H1 (cell line): ENCODE measurements around the gene IGSF5. TPM values are rescaled to one million over a fixed set of nuclear protein-coding genes. Genes with fewer than 3 reads are reported as not detected.

Experiments used
- CTCF ChIA-PET: fragments of 300-600 bp; sonication (Branson Sonifier 250); formaldehyde crosslinking; loops from one replicate; lab custom pipeline; 2021; ENCODE audit not compliant: partially characterized antibody; lab: Charles Lee
- POLR2A ChIA-PET: fragments of 300-600 bp; sonication (Branson Sonifier 250); formaldehyde crosslinking; loops from one replicate; lab custom pipeline; 2021; ENCODE audit warnings: inconsistent platforms; ENCODE audit not compliant: partially characterized antibody; lab: Charles Lee
- DNase-seq, 2 experiments: peaks; one replicate each; pipeline versions ENCODE4 v3.0.0 to v3.0.0-alpha.2; 2010 to 2022; ENCODE audit warnings: low spot score in 2 of 2, low read depth in 1 of 2, mixed read lengths in 1 of 2
- FAIRE-seq: peaks from 2 replicates; lab custom pipeline; 2011; peaks lifted over from hg19 to GRCh38; lab: Jason Lieb, UNC
- H2AFZ ChIP-seq: 2 replicates; pipeline ENCODE4 v1.8.1; 2012; ENCODE audit warnings: low read length, inconsistent platforms
- H2AK5ac ChIP-seq: 2 replicates; pipeline ENCODE4 v1.6.1; 2013; ENCODE audit warnings: low read depth, low read length
- H2BK120ac ChIP-seq: replicated peaks from 2 replicates; pipeline ENCODE3; 2013; ENCODE audit warnings: low read depth, low read length, inconsistent platforms
- H2BK12ac ChIP-seq: 2 replicates; pipeline ENCODE4 v1.6.1; 2013; ENCODE audit warnings: low read depth, low read length
- H2BK15ac ChIP-seq: 2 replicates; pipeline ENCODE4 v1.6.1; 2013; ENCODE audit warnings: low read length
- H2BK20ac ChIP-seq: 2 replicates; pipeline ENCODE4 v1.6.1; 2013; ENCODE audit warnings: low read length
- H2BK5ac ChIP-seq: 2 replicates; pipeline ENCODE4 v1.6.1; 2013; ENCODE audit warnings: low read depth, low read length
- H3K14ac ChIP-seq: 2 replicates; pipeline ENCODE4 v1.6.1; 2013; ENCODE audit warnings: inconsistent platforms; ENCODE audit not compliant: insufficient read length
- H3K18ac ChIP-seq: 2 replicates; pipeline ENCODE4 v1.6.1; 2013; ENCODE audit warnings: low read length; ENCODE audit errors: extremely low read depth
- H3K23ac ChIP-seq: 2 replicates; pipeline ENCODE4 v1.6.1; 2013; ENCODE audit warnings: inconsistent platforms; ENCODE audit not compliant: insufficient read length
- H3K23me2 ChIP-seq: 2 replicates; pipeline ENCODE4 v1.6.1; 2013; ENCODE audit warnings: low read depth, low read length
- H3K27ac ChIP-seq: 2 replicates; pipeline ENCODE4 v1.6.1; 2011; ENCODE audit warnings: low read depth, low read length, inconsistent platforms
- H3K27me3 ChIP-seq, 4 experiments: replicated peaks in 1 of 4; 1 replicate in 1 of 4; 2 replicates in 3 of 4; pipeline versions ENCODE4 v1.6.1 to v1.8.1; 2011 to 2013; ENCODE audit warnings: low read length in 3 of 4, mild to moderate bottlenecking in 3 of 4, inconsistent platforms in 2 of 4, mixed read lengths in 2 of 4, moderate library complexity in 1 of 4; ENCODE audit not compliant: control insufficient read depth in 3 of 4, insufficient read depth in 3 of 4; ENCODE audit errors: extremely low read depth in 1 of 4
- H3K36me3 ChIP-seq, 4 experiments: 2 replicates each; pipeline versions ENCODE4 v1.6.1 to v1.8.1; 2011 to 2013; ENCODE audit warnings: mild to moderate bottlenecking in 4 of 4, low read length in 3 of 4, moderate library complexity in 2 of 4, control low read depth in 1 of 4, inconsistent platforms in 1 of 4; ENCODE audit not compliant: insufficient read depth in 4 of 4, control insufficient read depth in 2 of 4
- H3K4ac ChIP-seq: replicated peaks from 2 replicates; pipeline ENCODE3; 2013; ENCODE audit warnings: low read length, low read depth, mixed read lengths, inconsistent platforms; ENCODE audit not compliant: insufficient read length
- H3K4me1 ChIP-seq, 4 experiments: replicated peaks in 1 of 4; 1 replicate in 1 of 4; 2 replicates in 3 of 4; pipeline versions ENCODE4 v1.6.1 to v1.8.1; 2011 to 2013; ENCODE audit warnings: low read length in 3 of 4, inconsistent platforms in 2 of 4, mixed read lengths in 1 of 4; ENCODE audit not compliant: insufficient read depth in 4 of 4, control insufficient read depth in 3 of 4
- H3K4me2 ChIP-seq, 2 experiments: 2 replicates each; pipeline versions ENCODE4 v1.6.1 to v1.8.1; 2011 to 2013; ENCODE audit warnings: low read depth in 2 of 2, low read length in 2 of 2, control low read depth in 1 of 2, inconsistent platforms in 1 of 2, mild to moderate bottlenecking in 1 of 2; ENCODE audit not compliant: insufficient read depth in 1 of 2
- H3K4me3 ChIP-seq, 4 experiments: fragments of 200-600, 300-600 bp in 1 of 4; sonication (generic), shearing (Covaris generic), sonication (Bioruptor Twin) in 1 of 4; 2 replicates each; pipeline versions ENCODE4 v1.5.1 to v1.8.1; 2011 to 2016; ENCODE audit warnings: low read length in 4 of 4, low read depth in 3 of 4, control low read depth in 2 of 4, inconsistent platforms in 2 of 4, mild to moderate bottlenecking in 2 of 4, mixed read lengths in 1 of 4, moderate library complexity in 1 of 4; ENCODE audit not compliant: insufficient read depth in 2 of 4; ENCODE audit errors: extremely low read depth in 1 of 4
- H3K56ac ChIP-seq: replicated peaks from 2 replicates; pipeline ENCODE3; 2013; ENCODE audit warnings: low read depth, mild to moderate bottlenecking, mixed read lengths, low read length, inconsistent platforms; ENCODE audit not compliant: insufficient read length
- H3K79me1 ChIP-seq: 2 replicates; pipeline ENCODE4 v1.6.1; 2013; ENCODE audit warnings: low read depth, low read length, control low read depth
- H3K79me2 ChIP-seq, 2 experiments: 2 replicates each; pipeline versions ENCODE4 v1.6.1 to v1.8.1; 2012 to 2013; ENCODE audit warnings: low read length in 2 of 2, mild to moderate bottlenecking in 2 of 2, inconsistent platforms in 1 of 2; ENCODE audit not compliant: insufficient read depth in 2 of 2, control insufficient read depth in 1 of 2
- H3K9ac ChIP-seq, 4 experiments: replicated peaks in 1 of 4; 1 replicate in 1 of 4; 2 replicates in 3 of 4; pipeline versions ENCODE4 v1.6.1 to v1.8.1; 2011 to 2013; ENCODE audit warnings: low read depth in 3 of 4, low read length in 3 of 4, control low read depth in 2 of 4, mild to moderate bottlenecking in 2 of 4, moderate library complexity in 2 of 4, inconsistent platforms in 1 of 4; ENCODE audit errors: extremely low read depth in 1 of 4
- H3K9me3 ChIP-seq, 2 experiments: 2 replicates each; pipeline versions ENCODE4 v1.6.1 to v1.8.1; 2012 to 2013; ENCODE audit warnings: mild to moderate bottlenecking in 2 of 2, moderate library complexity in 2 of 2, control low read depth in 1 of 2, inconsistent platforms in 1 of 2, low read depth in 1 of 2, low read length in 1 of 2, mixed read lengths in 1 of 2; ENCODE audit not compliant: insufficient read depth in 2 of 2
- H4K20me1 ChIP-seq, 2 experiments: replicated peaks in 1 of 2; 2 replicates each; pipeline versions ENCODE3 to v1.8.1; 2011 to 2013; ENCODE audit warnings: inconsistent platforms in 2 of 2, low read length in 2 of 2, mild to moderate bottlenecking in 1 of 2; ENCODE audit not compliant: insufficient read depth in 2 of 2, control insufficient read depth in 1 of 2
- H4K5ac ChIP-seq: 2 replicates; pipeline ENCODE4 v1.6.1; 2013; ENCODE audit warnings: low read length, low read depth, mixed read lengths, inconsistent platforms; ENCODE audit not compliant: insufficient read length
- H4K8ac ChIP-seq: 2 replicates; pipeline ENCODE4 v1.8.0; 2013; ENCODE audit warnings: mild to moderate bottlenecking, moderate library complexity, low read length, inconsistent platforms; ENCODE audit not compliant: insufficient read depth; ENCODE audit errors: extremely low read depth
- H4K91ac ChIP-seq: replicated peaks from 2 replicates; pipeline ENCODE3; 2013; ENCODE audit warnings: low read length, mixed read lengths, inconsistent platforms; ENCODE audit not compliant: insufficient read length
- CTBP2 ChIP-seq: IDR thresholded peaks from 2 replicates; pipeline ENCODE4 v1.7.0; 2011; ENCODE audit warnings: borderline replicate concordance, mild to moderate bottlenecking, moderate library complexity, mixed read lengths, low read length; ENCODE audit not compliant: insufficient read depth, insufficient read length
- FOSL1 ChIP-seq: IDR thresholded peaks from 2 replicates; pipeline ENCODE4 v1.6.1; 2011; ENCODE audit warnings: mild to moderate bottlenecking, low read depth, low read length, moderate library complexity; ENCODE audit not compliant: insufficient read depth
- HDAC6 ChIP-seq: IDR thresholded peaks from one replicate; pipeline ENCODE4 v1.7.1; 2012; ENCODE audit warnings: low read depth, mild to moderate bottlenecking, inconsistent platforms, low read length, moderate library complexity
- RNF2 ChIP-seq: fragments of 200-900, 300-1000 bp; sonication (generic); IDR thresholded peaks from 2 replicates; pipeline ENCODE4 v1.7.1; 2016; ENCODE audit warnings: borderline replicate concordance, low read depth, mild to moderate bottlenecking, antibody characterized with exemption, low read length; ENCODE audit not compliant: poor library complexity, severe bottlenecking; ENCODE audit errors: missing control alignments
- SP4 ChIP-seq: IDR thresholded peaks from 2 replicates; pipeline ENCODE4 v1.6.1; 2012; ENCODE audit warnings: low read length, inconsistent platforms
- WGBS, 2 experiments: shearing (Covaris generic) in 1 of 2; methylation state at CpG; one replicate each; pipeline versions ENCODE4 v1.1.6 to v1.1.7; 2013 to 2015; ENCODE audit warnings: low lambda C conversion rate in 2 of 2, mixed read lengths in 2 of 2, inconsistent platforms in 1 of 2, low coverage in 1 of 2, missing lambda C conversion rate in 1 of 2; ENCODE audit not compliant: insufficient replicate concordance in 2 of 2, insufficient coverage in 1 of 2, insufficient read length in 1 of 2; ENCODE audit errors: extremely low coverage in 1 of 2, missing lambda C conversion rate in 1 of 2; 5-methylcytosine and 5-hydroxymethylcytosine counted together
- polyA plus RNA-seq, 7 experiments: library from polyadenylated mRNA; depleted of rRNA in 3 of 7; stranded (reverse) in 5 of 7; unstranded in 2 of 7; fragments of >200 nt in 5 of 7; fragments of 200-250 nt in 2 of 7; gene quantifications; 1 replicate in 5 of 7; 2 replicates in 1 of 7; 4 replicates in 1 of 7; pipeline versions ENCODE4 v1.2.1 to v1.2.3, GENCODE V29; 2011 to 2013; ENCODE audit warnings: missing spikeins in 2 of 7, mixed read lengths in 2 of 7
- total RNA-seq: library from RNA; stranded (reverse); fragmentation: NEBNext Ultra II Directional; extraction: Animal tissue kit (Norgen Biotek cat#: 25700); gene quantifications from 2 replicates; pipeline ENCODE4 v1.2.1, GENCODE V29; 2021

IGSF5 gene
- total and polyA plus RNA-seq, 2 of the 8 experiments (the other 6 are each of a cell fraction or from before 2014, with no cell fraction given): 4.4 to 5.4 TPM

- H3K4ac ChIP-seq: no peak overlapping the region
- TF ChIP-seq HDAC6 (no peak), FOSL1 (no peak), RNF2 (no peak), CTBP2 (no peak), SP4 (no peak)
- no peak for DNase-seq
- H3K9me3 ChIP-seq: no peaks in the 10 kb centered on the region
- H3K27me3 ChIP-seq: no peaks in the 10 kb centered on the region
- no peak overlapping the region for H4K91ac ChIP-seq
- no peak overlapping the region for H2BK15ac ChIP-seq
- H3K27ac ChIP-seq: no peak overlapping the region
- H3K4me3 ChIP-seq: no peak overlapping the region
- H2BK20ac ChIP-seq: no peak overlapping the region
- FAIRE-seq: no peak
- H3K23ac ChIP-seq: no peak overlapping the region
- H2AK5ac ChIP-seq: no peak overlapping the region
- H3K23me2 ChIP-seq: no peaks in the 10 kb centered on the region
- ChIA-PET POLR2A (no interaction called here), CTCF (interaction anchor here (0.7 kb wide), 1 partner anchor 27 kb away, joined by 3 read pairs; no protein-coding TSS in a partner anchor)
- H3K9ac ChIP-seq: no peak overlapping the region
- H3K18ac ChIP-seq: no peak overlapping the region
- H3K4me1 ChIP-seq: no peaks in the 10 kb centered on the region
- no peak overlapping the region for H4K5ac ChIP-seq
- 91% methylated on average over 12 of the region's 12 CpGs; no CpG with 5 or more reads in 1 of the 2 experiments for WGBS, 2 experiments
- no peak overlapping the region for H2BK120ac ChIP-seq
- no peaks in the 10 kb centered on the region for H3K79me2 ChIP-seq
- H2AFZ ChIP-seq: no peak overlapping the region
- no peaks in the 10 kb centered on the region for H4K20me1 ChIP-seq
- H3K4me2 ChIP-seq: no peak overlapping the region
- H2BK5ac ChIP-seq: no peak overlapping the region
- no peak overlapping the region for H4K8ac ChIP-seq
- H3K36me3 ChIP-seq: no peaks in the 10 kb centered on the region
- no peak overlapping the region for H2BK12ac ChIP-seq
- H3K79me1 ChIP-seq: no peaks in the 10 kb centered on the region
- no peak overlapping the region for H3K14ac ChIP-seq
- no peak overlapping the region for H3K56ac ChIP-seq
Measured at GRCh38 chr21:39763272-39763970, 18.4 kb downstream of the IGSF5 start.
